Testis (tissue), 3 donors: ENCODE data around the gene TTBK1. TPM values are rescaled to one million over a fixed set of nuclear protein-coding genes. Genes with fewer than 3 reads are reported as not detected.

ENCODE experiments used
- DNase-seq: peaks from one replicate; pipeline ENCODE4 v3.0.0-alpha.2; 2019
- H3K27ac ChIP-seq, 2 donors: fragments of 200-600 bp; sonication (generic); one replicate each; pipeline ENCODE4 v1.5.1; 2019
- H3K27me3 ChIP-seq: fragments of 200-600 bp; sonication (generic); one replicate; pipeline ENCODE4 v1.5.1; 2019
- H3K36me3 ChIP-seq: fragments of 200-600 bp; sonication (generic); one replicate; pipeline ENCODE4 v1.5.1; 2017; ENCODE audit warnings: low read depth; ENCODE audit errors: missing control alignments
- H3K4me1 ChIP-seq: fragments of 200-600 bp; sonication (generic); one replicate; pipeline ENCODE4 v1.5.1; 2019
- H3K4me3 ChIP-seq, 2 donors: fragments of 200-600 bp; sonication (generic); one replicate each; pipeline ENCODE4 v1.5.1; 2017 to 2019
- H3K9me3 ChIP-seq: fragments of 200-600 bp; sonication (generic); one replicate; pipeline ENCODE4 v1.5.1; 2017
- POLR2A ChIP-seq: fragments of 450-650 bp; IDR thresholded peaks from one replicate; pipeline ENCODE4 v1.6.1; 2017; ENCODE audit warnings: antibody characterized with exemption, mild to moderate bottlenecking, moderate library complexity
- WGBS, 2 donors: methylation state at CpG; one replicate each; pipeline ENCODE4 v1.1.5; 2018; 5-methylcytosine and 5-hydroxymethylcytosine counted together
- intact Hi-C: fragments of 100-400 bp; cut with DNase I; formaldehyde crosslinking; loops from one replicate; pipeline ENCODE4 v1.15.1; 2023; ENCODE audit warnings: low total_unique reads
- polyA plus RNA-seq: library from polyadenylated mRNA; stranded (reverse); fragments of 350-450 nt; fragmentation: Illumina TruSeq; extraction: RNeasy Lipid Tissue Mini Kit (QIAGEN cat#74804); gene quantifications from one replicate; pipeline ENCODE4 v1.2.3, GENCODE V29; 2014; ENCODE audit warnings: low read depth, low replicate concordance; ENCODE audit not compliant: insufficient read depth
- total RNA-seq, 2 donors: library from RNA; depleted of rRNA; stranded (reverse); fragments of >200 nt; gene quantifications; one replicate each; pipeline ENCODE4 v1.2.3, GENCODE V29; 2016
- TF ChIP-seq, protein P1 (sequence below), 3 experiments: fragments of 450-650 bp in 2 of 3; fragments of 200-600 bp in 1 of 3; sonication (generic) in 1 of 3; IDR thresholded peaks; one replicate each; pipeline ENCODE4 v1.5.1; 2016 to 2019; ENCODE audit warnings: antibody characterized with exemption in 3 of 3, mild to moderate bottlenecking in 2 of 3, moderate library complexity in 1 of 3

Gene TTBK1
- total and polyA plus RNA-seq, 3 donors from 2014 or later = 2.2 to 2.6 (median 2.3) TPM

DNA sequence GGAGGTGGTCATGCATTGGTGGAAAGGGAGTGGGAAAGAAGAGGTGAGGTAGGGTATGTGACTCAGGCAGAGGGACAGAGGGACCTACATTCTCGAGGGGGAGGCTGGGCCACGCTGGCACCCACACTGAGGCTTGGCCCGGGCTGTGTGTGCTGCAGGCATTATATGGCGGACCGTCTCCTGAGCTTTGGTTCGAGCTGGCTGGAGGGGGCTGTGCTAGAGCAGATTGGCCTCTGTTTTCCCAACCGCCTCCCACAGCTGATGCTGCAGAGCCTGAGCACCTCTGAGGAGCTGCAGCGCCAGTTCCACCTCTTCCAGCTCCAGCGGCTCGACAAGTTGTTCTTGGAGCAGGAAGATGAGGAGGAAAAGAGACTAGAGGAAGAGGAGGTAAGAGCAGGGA lies 37.4 kb upstream of the TTBK1 start:
- intact Hi-C loops = no loop called here
- no peak overlapping the region for H3K27ac ChIP-seq
- H3K4me1 ChIP-seq = no peaks in the 10 kb centered on the region
- 97 to 98% methylated on average over 10 of the region's 10 CpGs for WGBS, 2 donors
- DNase-seq = no peak
- no peaks in the 10 kb centered on the region for H3K36me3 ChIP-seq
- H3K27me3 ChIP-seq = no peaks in the 10 kb centered on the region
- no peaks in the 10 kb centered on the region for H3K9me3 ChIP-seq
- TF ChIP-seq POLR2A = no peak
- TF ChIP-seq, protein P1, sequence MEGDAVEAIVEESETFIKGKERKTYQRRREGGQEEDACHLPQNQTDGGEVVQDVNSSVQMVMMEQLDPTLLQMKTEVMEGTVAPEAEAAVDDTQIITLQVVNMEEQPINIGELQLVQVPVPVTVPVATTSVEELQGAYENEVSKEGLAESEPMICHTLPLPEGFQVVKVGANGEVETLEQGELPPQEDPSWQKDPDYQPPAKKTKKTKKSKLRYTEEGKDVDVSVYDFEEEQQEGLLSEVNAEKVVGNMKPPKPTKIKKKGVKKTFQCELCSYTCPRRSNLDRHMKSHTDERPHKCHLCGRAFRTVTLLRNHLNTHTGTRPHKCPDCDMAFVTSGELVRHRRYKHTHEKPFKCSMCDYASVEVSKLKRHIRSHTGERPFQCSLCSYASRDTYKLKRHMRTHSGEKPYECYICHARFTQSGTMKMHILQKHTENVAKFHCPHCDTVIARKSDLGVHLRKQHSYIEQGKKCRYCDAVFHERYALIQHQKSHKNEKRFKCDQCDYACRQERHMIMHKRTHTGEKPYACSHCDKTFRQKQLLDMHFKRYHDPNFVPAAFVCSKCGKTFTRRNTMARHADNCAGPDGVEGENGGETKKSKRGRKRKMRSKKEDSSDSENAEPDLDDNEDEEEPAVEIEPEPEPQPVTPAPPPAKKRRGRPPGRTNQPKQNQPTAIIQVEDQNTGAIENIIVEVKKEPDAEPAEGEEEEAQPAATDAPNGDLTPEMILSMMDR (IDR thresholded peaks at IDR 0.05) = no peak
- H3K4me3 ChIP-seq = no peak overlapping the region

DNA sequence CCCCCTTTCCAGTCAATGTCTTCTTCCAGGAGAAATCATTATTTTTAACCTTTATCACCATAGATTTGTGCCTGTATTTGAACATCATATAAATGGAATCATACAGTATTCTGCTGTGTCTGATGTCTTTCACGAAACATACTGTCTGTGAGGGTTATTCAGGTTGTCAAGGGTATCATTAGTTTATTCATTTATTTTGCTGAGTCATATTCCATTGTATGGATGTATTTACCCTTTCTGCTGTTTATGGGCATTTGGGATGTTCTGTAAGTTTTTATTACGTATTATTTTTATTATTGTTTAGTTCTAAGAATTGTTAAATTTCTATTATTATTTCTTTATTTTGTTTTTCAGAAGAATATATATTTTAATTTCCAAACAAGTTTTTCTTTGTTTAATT lies 36.0 kb upstream of the TTBK1 start:
- intact Hi-C loops = no loop called here
- WGBS, 2 donors = 91 to 95% methylated on average over 2 of the region's 2 CpGs
- Histone ChIP-seq H3K9me3 (no peaks in the 10 kb centered on the region), H3K36me3 (no peaks in the 10 kb centered on the region), H3K4me1 (no peaks in the 10 kb centered on the region), H3K4me3 (no peak overlapping the region), H3K27me3 (no peaks in the 10 kb centered on the region), H3K27ac (no peak overlapping the region)
- TF ChIP-seq, protein P1 (IDR thresholded peaks at IDR 0.05) = no peak
- TF ChIP-seq POLR2A = no peak
- no peak for DNase-seq

DNA sequence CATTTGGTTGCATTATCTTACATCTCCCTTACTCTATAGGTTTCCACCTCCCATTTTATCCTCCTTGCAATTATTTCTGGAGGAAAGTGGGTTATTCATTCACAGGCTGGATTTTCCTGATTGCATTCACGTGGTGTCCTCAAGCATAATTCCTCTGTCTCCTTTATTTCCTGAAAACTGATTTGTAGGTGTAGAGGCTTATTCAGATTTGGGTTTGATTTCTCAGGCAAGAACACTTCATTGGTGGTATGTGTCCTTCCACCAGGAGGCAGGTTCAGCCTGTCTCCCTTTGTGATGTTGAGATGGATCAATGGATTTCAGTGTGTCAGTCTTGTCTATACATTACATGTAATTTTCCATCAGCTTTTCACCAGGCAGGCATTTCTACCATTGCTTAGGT lies 31.3 kb upstream of the TTBK1 start:
- Histone ChIP-seq H3K36me3 (no peaks in the 10 kb centered on the region), H3K9me3 (no peaks in the 10 kb centered on the region), H3K4me1 (no peaks in the 10 kb centered on the region), H3K27me3 (no peaks in the 10 kb centered on the region), H3K4me3 (no peak overlapping the region), H3K27ac (no peak overlapping the region)
- no peak for DNase-seq
- TF ChIP-seq POLR2A = no peak
- TF ChIP-seq, protein P1 (IDR thresholded peaks at IDR 0.05) = no peak
- intact Hi-C loops = no loop called here
- WGBS, 2 donors = 74 to 79% methylated on average over 1 of the region's 1 CpG

DNA sequence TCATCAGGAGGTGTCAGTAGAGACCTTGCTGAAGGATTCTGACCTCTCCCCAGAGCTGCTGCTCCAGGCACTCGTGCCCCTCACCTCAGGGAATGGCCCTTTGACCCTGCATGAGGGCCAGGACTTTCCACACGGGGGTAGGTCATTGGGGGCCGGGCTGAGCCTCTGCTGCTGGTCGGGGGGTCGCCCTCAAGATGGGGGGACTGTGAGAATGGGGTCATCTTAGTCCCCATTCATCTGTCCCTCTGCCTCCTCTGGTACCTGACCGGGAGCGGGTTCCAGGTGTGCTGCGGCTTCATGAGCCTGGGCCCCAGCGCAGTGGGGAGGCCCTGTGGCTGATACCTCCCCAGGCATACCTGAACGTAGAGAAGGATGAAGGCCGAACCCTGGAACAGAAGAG lies 29.9 kb upstream of the TTBK1 start:
- Histone ChIP-seq H3K9me3 (no peaks in the 10 kb centered on the region), H3K36me3 (no peaks in the 10 kb centered on the region), H3K4me1 (no peaks in the 10 kb centered on the region), H3K27ac (no peak overlapping the region), H3K27me3 (no peaks in the 10 kb centered on the region), H3K4me3 (no peak overlapping the region)
- 84 to 86% methylated on average over 10 to 11 of the region's 11 CpGs for WGBS, 2 donors
- no peak for DNase-seq
- TF ChIP-seq POLR2A = no peak
- TF ChIP-seq, protein P1 (IDR thresholded peaks at IDR 0.05) = no peak
- intact Hi-C loops = no loop called here

DNA sequence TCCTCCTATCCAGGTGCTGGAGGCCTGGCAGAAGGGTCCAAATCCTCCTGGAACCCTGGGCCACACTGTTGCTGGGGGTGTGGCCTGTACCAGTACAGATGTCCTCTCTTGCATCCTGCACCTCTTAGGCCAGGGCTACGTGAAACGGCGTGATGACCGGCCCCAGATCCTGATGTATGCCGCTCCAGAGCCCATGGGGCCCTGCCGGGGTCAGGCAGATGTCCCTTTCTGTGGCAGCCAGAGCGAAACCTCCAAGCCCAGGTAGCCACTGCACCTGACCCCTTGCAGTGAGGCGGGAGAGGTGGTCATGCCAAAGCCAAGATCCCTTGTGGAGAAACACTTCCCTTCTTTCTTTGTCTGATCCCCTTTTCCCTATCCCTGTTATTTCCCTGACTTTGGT lies 28.2 kb upstream of the TTBK1 start:
- DNase-seq = no peak
- Histone ChIP-seq H3K9me3 (no peaks in the 10 kb centered on the region), H3K4me1 (no peaks in the 10 kb centered on the region), H3K4me3 (no peak overlapping the region), H3K27ac (no peak overlapping the region), H3K27me3 (no peaks in the 10 kb centered on the region), H3K36me3 (no peaks in the 10 kb centered on the region)
- intact Hi-C loops = no loop called here
- WGBS, 2 donors = 86 to 90% methylated on average over 8 of the region's 8 CpGs
- TF ChIP-seq, protein P1 (IDR thresholded peaks at IDR 0.05) = no peak
- no peak for TF ChIP-seq POLR2A
